H9 (cell line): ENCODE results near the gene MYO18B. TPM values are rescaled to one million over a fixed set of nuclear protein-coding genes. Genes with fewer than 3 reads are reported as not detected.

ENCODE experiments used
- DNase-seq: peaks from one replicate; pipeline ENCODE4 v3.0.0-alpha.2; 2017
- H2AFZ ChIP-seq: one replicate; pipeline ENCODE4 v1.6.1; 2013; ENCODE audit warnings: mild to moderate bottlenecking, low read length, control low read depth, moderate library complexity
- H2AK5ac ChIP-seq: 2 replicates; pipeline ENCODE4 v1.6.1; 2013; ENCODE audit warnings: low read length, control low read depth, mixed read lengths; ENCODE audit not compliant: insufficient read length
- H2BK120ac ChIP-seq: one replicate; pipeline ENCODE4 v1.6.1; 2013; ENCODE audit warnings: low read depth, mild to moderate bottlenecking, low read length, control low read depth, inconsistent platforms; ENCODE audit not compliant: poor library complexity, severe bottlenecking
- H2BK12ac ChIP-seq: 2 replicates; pipeline ENCODE4 v1.6.1; 2013; ENCODE audit warnings: low read length, control low read depth, mixed read lengths, low read depth; ENCODE audit not compliant: insufficient read length
- H2BK15ac ChIP-seq: 2 replicates; pipeline ENCODE4 v1.6.1; 2013; ENCODE audit warnings: low read depth, low read length, control low read depth
- H2BK20ac ChIP-seq: one replicate; pipeline ENCODE4 v1.6.1; 2013; ENCODE audit warnings: low read depth, mild to moderate bottlenecking, low read length, control low read depth, inconsistent platforms; ENCODE audit not compliant: poor library complexity, severe bottlenecking
- H2BK5ac ChIP-seq: 2 replicates; pipeline ENCODE4 v1.6.1; 2013; ENCODE audit warnings: low read length, control low read depth, mixed read lengths; ENCODE audit not compliant: insufficient read length
- H3K14ac ChIP-seq: 2 replicates; pipeline ENCODE4 v1.6.1; 2013; ENCODE audit warnings: low read length, control low read depth; ENCODE audit not compliant: insufficient read depth
- H3K18ac ChIP-seq: 2 replicates; pipeline ENCODE4 v1.6.1; 2013; ENCODE audit warnings: low read depth, mild to moderate bottlenecking, mixed read lengths, low read length, control low read depth; ENCODE audit not compliant: insufficient read length
- H3K23ac ChIP-seq: 2 replicates; pipeline ENCODE4 v1.6.1; 2013; ENCODE audit warnings: low read length, control low read depth, mixed read lengths, low read depth; ENCODE audit not compliant: insufficient read length
- H3K23me2 ChIP-seq: 2 replicates; pipeline ENCODE4 v1.6.1; 2013; ENCODE audit warnings: low read depth, mild to moderate bottlenecking, mixed read lengths, low read length, control low read depth; ENCODE audit not compliant: insufficient read length, poor library complexity, severe bottlenecking
- H3K27ac ChIP-seq: 2 replicates; pipeline ENCODE4 v1.5.1; 2013; ENCODE audit warnings: low read length, control low read depth, mixed read lengths, low read depth; ENCODE audit not compliant: insufficient read length
- H3K27me3 ChIP-seq: 2 replicates; pipeline ENCODE4 v1.6.1; 2013; ENCODE audit warnings: low read length, control low read depth, inconsistent platforms; ENCODE audit not compliant: insufficient read depth
- H3K4ac ChIP-seq: 2 replicates; pipeline ENCODE4 v1.6.1; 2013; ENCODE audit warnings: low read depth, mild to moderate bottlenecking, control low read depth, inconsistent platforms, low read length, moderate library complexity
- H3K4me1 ChIP-seq: 2 replicates; pipeline ENCODE4 v1.6.1; 2013; ENCODE audit warnings: low read length, control low read depth, inconsistent platforms; ENCODE audit not compliant: insufficient read depth
- H3K4me2 ChIP-seq: 2 replicates; pipeline ENCODE4 v1.6.1; 2013; ENCODE audit warnings: low read length, control low read depth, mixed read lengths; ENCODE audit not compliant: insufficient read length, insufficient read depth
- H3K56ac ChIP-seq: 2 replicates; pipeline ENCODE4 v1.6.1; 2013; ENCODE audit warnings: low read depth, mild to moderate bottlenecking, mixed read lengths, low read length, control low read depth; ENCODE audit not compliant: insufficient read length
- H3K79me1 ChIP-seq: 2 replicates; pipeline ENCODE4 v1.6.1; 2013; ENCODE audit warnings: low read depth, mild to moderate bottlenecking, moderate library complexity, low read length, control low read depth, inconsistent platforms; ENCODE audit not compliant: insufficient read depth, poor library complexity, severe bottlenecking
- H3K79me2 ChIP-seq: 2 replicates; pipeline ENCODE4 v1.6.1; 2013; ENCODE audit warnings: low read length, control low read depth, inconsistent platforms; ENCODE audit not compliant: insufficient read depth
- H3K9ac ChIP-seq: 2 replicates; pipeline ENCODE4 v1.6.1; 2013; ENCODE audit warnings: low read length, control low read depth, mixed read lengths; ENCODE audit not compliant: insufficient read length; ENCODE audit errors: extremely low read depth
- H3K9me3 ChIP-seq: one replicate; pipeline ENCODE4 v1.6.1; 2013; ENCODE audit warnings: low read depth, low read length, inconsistent platforms; ENCODE audit not compliant: control insufficient read depth
- H3T11ph ChIP-seq: one replicate; pipeline ENCODE4 v1.6.1; 2013; ENCODE audit warnings: mild to moderate bottlenecking, low read length, control low read depth, inconsistent platforms
- H4K20me1 ChIP-seq: one replicate; pipeline ENCODE4 v1.6.1; 2013; ENCODE audit not compliant: control insufficient read depth, insufficient read length, insufficient read depth
- H4K5ac ChIP-seq: 2 replicates; pipeline ENCODE4 v1.6.1; 2013; ENCODE audit warnings: low read depth, mild to moderate bottlenecking, mixed read lengths, low read length, control low read depth; ENCODE audit not compliant: insufficient read length
- H4K8ac ChIP-seq: replicated peaks from 2 replicates; pipeline ENCODE4 v1.6.1; 2013; ENCODE audit warnings: low read length, control low read depth, mixed read lengths, low read depth; ENCODE audit not compliant: insufficient read length
- H4K91ac ChIP-seq: 2 replicates; pipeline ENCODE4 v1.6.1; 2013; ENCODE audit warnings: low read depth, mild to moderate bottlenecking, moderate library complexity, mixed read lengths, low read length, control low read depth; ENCODE audit not compliant: insufficient read length
- H3K27ac Mint-ChIP-seq, 3 experiments: 2 replicates in 2 of 3; 3 replicates in 1 of 3; pipeline ENCODE4 v1.8.0; 2020 to 2021; ENCODE audit warnings: mixed read lengths in 3 of 3, mild to moderate bottlenecking in 1 of 3, moderate library complexity in 1 of 3
- H3K27me3 Mint-ChIP-seq: 2 replicates; pipeline ENCODE4 v1.8.0; 2021; ENCODE audit warnings: low read depth, mild to moderate bottlenecking, moderate library complexity, mixed read lengths
- H3K36me3 Mint-ChIP-seq, 3 experiments: 2 replicates in 2 of 3; 3 replicates in 1 of 3; pipeline ENCODE4 v1.8.0; 2020 to 2021; ENCODE audit warnings: low read depth in 3 of 3, mixed read lengths in 3 of 3; ENCODE audit not compliant: insufficient read depth in 1 of 3
- H3K4me1 Mint-ChIP-seq, 2 experiments: 2 replicates each; pipeline ENCODE4 v1.8.0; 2020; ENCODE audit warnings: mixed read lengths in 2 of 2
- H3K4me3 Mint-ChIP-seq, 2 experiments: 2 replicates in 1 of 2; 3 replicates in 1 of 2; pipeline ENCODE4 v1.8.0; 2020 to 2021; ENCODE audit warnings: mild to moderate bottlenecking in 2 of 2, mixed read lengths in 2 of 2, moderate library complexity in 1 of 2
- H3K9me3 Mint-ChIP-seq, 2 experiments: 2 replicates in 1 of 2; 3 replicates in 1 of 2; pipeline ENCODE4 v1.8.0; 2020; ENCODE audit warnings: mild to moderate bottlenecking in 2 of 2, mixed read lengths in 2 of 2, moderate library complexity in 1 of 2
- CTCF ChIP-seq: fragments of 200-600 bp; sonication (generic); conservative IDR thresholded peaks from 3 replicates; pipeline ENCODE4 v1.8.0; 2021; ENCODE audit warnings: antibody characterized with exemption, mild to moderate bottlenecking
- WGBS: extraction: QIAGEN DNeasy Blood & Tissue Kit; methylation state at CpG from one replicate; pipeline ENCODE4 v1.1.7; 2013; ENCODE audit warnings: missing lambda C conversion rate, low lambda C conversion rate, mixed read lengths; ENCODE audit not compliant: insufficient read length; ENCODE audit errors: extremely low coverage; 5-methylcytosine and 5-hydroxymethylcytosine counted together
- total RNA-seq: library from RNA; stranded (reverse); gene quantifications from 2 replicates; pipeline ENCODE4 v1.2.1, GENCODE V29; 2021

MYO18B gene
- total RNA-seq, 1 experiment from 2014 or later = 0.46 TPM

DNA sequence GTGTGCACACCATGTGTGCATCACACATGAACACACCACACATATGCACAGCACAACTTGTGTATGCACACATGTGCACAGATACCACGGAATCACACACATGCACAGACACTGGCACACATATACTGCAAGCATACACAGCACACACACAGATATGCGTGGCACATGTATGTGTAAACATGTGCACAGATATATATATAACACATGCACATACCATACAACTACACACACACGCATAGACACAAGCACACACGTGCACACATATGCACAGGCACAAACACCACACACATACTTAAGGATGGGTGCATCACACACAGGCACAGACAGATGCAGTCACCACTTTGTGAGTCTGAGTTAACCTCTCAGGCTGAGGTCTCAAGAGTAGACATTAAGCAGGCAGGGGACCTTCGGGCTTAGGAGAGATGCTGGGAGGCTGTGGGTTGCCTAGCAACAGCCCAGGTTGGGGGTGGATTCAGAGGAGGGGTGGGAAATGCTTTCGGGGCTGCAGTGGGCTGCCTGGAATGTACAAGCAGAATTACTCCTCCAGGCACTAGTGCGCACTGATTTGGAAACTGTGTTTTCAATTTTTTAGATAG is 82.9 kb downstream of the MYO18B start:
- H3K23me2 ChIP-seq = no peaks in the 10 kb centered on the region
- DNase-seq = no peak
- Mint-ChIP-seq H3K4me1 (no peaks in the 10 kb centered on the region), H3K36me3 (peaks cover 4 to 9% (median 7%) of the 10 kb centered on the region in 3 experiments; a peak in 5 of 7 replicates), H3K27me3 (peaks cover 15% of the 10 kb centered on the region), H3K4me3 (no peak overlapping the region), H3K9me3 (peaks cover 19 to 22% of the 10 kb centered on the region in 2 experiments), H3K27ac (no peak overlapping the region)
- H3T11ph ChIP-seq = no peak overlapping the region
- H3K56ac ChIP-seq = no peak overlapping the region
- H3K79me1 ChIP-seq = no peaks in the 10 kb centered on the region
- H2BK5ac ChIP-seq = no peak overlapping the region
- H2BK15ac ChIP-seq = no peak overlapping the region
- no peak overlapping the region for H3K18ac ChIP-seq
- H3K14ac ChIP-seq = no peak overlapping the region
- H3K4ac ChIP-seq = no peak overlapping the region
- no peak overlapping the region for H2AFZ ChIP-seq
- no peak overlapping the region for H3K23ac ChIP-seq
- H2BK120ac ChIP-seq = no peak overlapping the region
- no peaks in the 10 kb centered on the region for H3K27me3 ChIP-seq
- no peak overlapping the region for H4K91ac ChIP-seq
- H4K20me1 ChIP-seq = no peaks in the 10 kb centered on the region
- H3K9me3 ChIP-seq = peaks cover 6% of the 10 kb centered on the region
- H2AK5ac ChIP-seq = no peak overlapping the region
- no peak overlapping the region for H3K4me2 ChIP-seq
- H3K4me1 ChIP-seq = no peaks in the 10 kb centered on the region
- no peak for TF ChIP-seq CTCF
- H3K9ac ChIP-seq = no peak overlapping the region
- no peak overlapping the region for H2BK12ac ChIP-seq
- no peak overlapping the region for H3K27ac ChIP-seq
- no CpG with 5 or more reads among the region's 7 CpGs for WGBS
- H2BK20ac ChIP-seq = no peak overlapping the region
- no peaks in the 10 kb centered on the region for H3K79me2 ChIP-seq
- no peak overlapping the region for H4K5ac ChIP-seq
- H4K8ac ChIP-seq = no peak overlapping the region
